ENCODE measurements around the gene ACOX3.
A peak's percentile ranks its signal among the peaks of the same experiment; 100 is the strongest.

The ACOX3 gene

GRCh38 chr4:8404791-8405515, 35.6 kb downstream of the ACOX3 start:
- DNase-seq, result no peak

GRCh38 chr4:8403976-8404375, 36.5 kb downstream of the ACOX3 start:
- DNase-seq, result no peak

GRCh38 chr4:8403173-8403753, 37.3 kb downstream of the ACOX3 start:
- DNase-seq, result peak in 12 of 14 donors; percentile 17 to 80 (median 55)

GRCh38 chr4:8402640-8403039, 37.9 kb downstream of the ACOX3 start:
- DNase-seq, result no peak

- DNase-seq, result peak in 2 of 14 donors; percentile 20 to 22
Measured at GRCh38 chr4:8402181-8402597, 38.3 kb downstream of the ACOX3 start.

- no peak for DNase-seq
Measured at GRCh38 chr4:8401665-8402064, 38.9 kb downstream of the ACOX3 start.

- DNase-seq, result no peak
Measured at GRCh38 chr4:8400632-8401325, 39.7 kb downstream of the ACOX3 start.

GRCh38 chr4:8399298-8399697, 41.2 kb downstream of the ACOX3 start:
- DNase-seq, result no peak

- DNase-seq, result no peak
Measured at GRCh38 chr4:8398347-8398746, 42.2 kb downstream of the ACOX3 start.

- no peak for DNase-seq
Measured at GRCh38 chr4:8396762-8397406, 43.6 kb downstream of the ACOX3 start.

- no peak for DNase-seq
Measured at GRCh38 chr4:8395504-8396296, 44.8 kb downstream of the ACOX3 start.

GRCh38 chr4:8394806-8395205, 45.7 kb downstream of the ACOX3 start:
- peak in 8 of 14 donors; percentile 32 to 70 (median 57) for DNase-seq

- DNase-seq, result peak in 8 of 14 donors; percentile 13 to 67 (median 58)
Measured at GRCh38 chr4:8394061-8394519, 46.4 kb downstream of the ACOX3 start.

GRCh38 chr4:8393593-8394038, 46.9 kb downstream of the ACOX3 start:
- DNase-seq, result peak in 9 of 14 donors; percentile 37 to 79 (median 60)

GRCh38 chr4:8392591-8393190, 47.8 kb downstream of the ACOX3 start:
- peak in 2 of 14 donors; percentile 18 to 27 for DNase-seq

GRCh38 chr4:8391972-8392371, 48.6 kb downstream of the ACOX3 start:
- DNase-seq, result peak in 2 of 14 donors; percentile 34 to 43

GRCh38 chr4:8391071-8391470, 49.5 kb downstream of the ACOX3 start:
- DNase-seq, result no peak

- no peak for DNase-seq
Measured at GRCh38 chr4:8390577-8390976, 49.9 kb downstream of the ACOX3 start.

GRCh38 chr4:8388528-8388870, 52.0 kb downstream of the ACOX3 start:
- no peak for DNase-seq

- DNase-seq, result no peak
Measured at GRCh38 chr4:8387615-8388527, 52.7 kb downstream of the ACOX3 start.

- no peak for DNase-seq
Measured at GRCh38 chr4:8387194-8387593, 53.3 kb downstream of the ACOX3 start.
